ENCODE data around the gene MCF2L. TPM values are rescaled to one million over a fixed set of nuclear protein-coding genes. Genes with fewer than 3 reads are reported as not detected.

The MCF2L gene
- total RNA-seq, 1 donor: 5.8 TPM

DNA sequence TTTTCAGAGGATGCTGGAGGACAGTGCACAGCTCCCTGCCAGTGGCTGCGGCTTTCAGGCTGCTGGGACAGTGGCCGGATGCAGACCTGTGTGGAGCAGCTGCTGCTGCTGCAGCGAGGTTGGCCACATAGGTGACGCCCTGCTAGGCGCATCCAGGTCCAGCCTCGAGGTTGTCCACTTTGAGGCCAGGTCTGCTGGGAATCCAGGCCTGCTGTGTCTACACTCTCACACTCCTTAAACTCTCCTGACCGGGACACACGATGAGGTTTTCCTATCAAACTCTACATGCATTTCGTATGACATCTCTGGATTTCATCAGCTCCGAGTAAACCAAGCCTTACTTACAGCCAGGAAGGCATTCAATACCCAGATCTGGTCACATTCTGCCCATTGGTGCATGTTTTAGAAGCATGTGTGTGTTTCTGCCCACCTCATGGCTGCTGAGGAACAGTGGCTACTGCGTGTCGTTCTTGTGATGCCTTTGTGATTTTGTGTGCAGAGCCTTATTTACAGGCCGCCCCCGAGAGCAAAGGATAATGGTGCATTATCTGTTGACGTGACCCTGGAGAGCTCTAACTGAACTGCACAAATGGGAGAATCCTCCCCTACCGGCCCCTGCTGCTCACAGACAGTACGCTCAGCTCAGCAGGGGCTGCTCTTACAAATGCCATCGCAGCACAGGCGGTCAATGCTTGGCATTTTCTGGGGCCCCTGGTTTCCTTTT is 12.3 kb upstream of the MCF2L start:
- Histone ChIP-seq H3K4me3 (ENCODE audit: low read length) (no peak overlapping the region), H3K27me3 (ENCODE audit: insufficient read depth, low read length) (no peaks in the 10 kb centered on the region), H3K9me3 (ENCODE audit: low read depth, low read length) (no peaks in the 10 kb centered on the region), H3K4me1 (ENCODE audit: insufficient read depth, low read length) (no peaks in the 10 kb centered on the region)

DNA sequence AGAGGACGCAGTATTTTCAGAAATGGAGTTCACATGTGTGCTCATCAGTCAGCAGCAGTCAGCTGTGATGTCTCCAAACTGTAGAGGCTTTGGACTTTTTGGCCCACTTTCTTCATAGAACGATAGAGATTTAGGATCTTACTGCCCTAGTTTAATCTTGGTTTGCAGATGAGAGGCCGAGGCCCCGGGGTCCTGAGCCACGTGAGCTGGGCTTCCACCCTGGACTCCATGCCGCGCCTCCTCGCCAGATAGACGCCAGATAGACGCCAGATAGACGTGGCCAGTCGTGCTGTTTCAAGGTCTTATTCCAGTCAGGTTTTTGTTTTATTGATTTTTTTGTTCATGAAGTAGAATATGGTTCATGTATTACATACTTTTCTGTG is 11.7 kb upstream of the MCF2L start:
- no peaks in the 10 kb centered on the region for H3K4me1 ChIP-seq (ENCODE audit: insufficient read depth, low read length)
- H3K4me3 ChIP-seq (ENCODE audit: low read length): no peak overlapping the region

DNA sequence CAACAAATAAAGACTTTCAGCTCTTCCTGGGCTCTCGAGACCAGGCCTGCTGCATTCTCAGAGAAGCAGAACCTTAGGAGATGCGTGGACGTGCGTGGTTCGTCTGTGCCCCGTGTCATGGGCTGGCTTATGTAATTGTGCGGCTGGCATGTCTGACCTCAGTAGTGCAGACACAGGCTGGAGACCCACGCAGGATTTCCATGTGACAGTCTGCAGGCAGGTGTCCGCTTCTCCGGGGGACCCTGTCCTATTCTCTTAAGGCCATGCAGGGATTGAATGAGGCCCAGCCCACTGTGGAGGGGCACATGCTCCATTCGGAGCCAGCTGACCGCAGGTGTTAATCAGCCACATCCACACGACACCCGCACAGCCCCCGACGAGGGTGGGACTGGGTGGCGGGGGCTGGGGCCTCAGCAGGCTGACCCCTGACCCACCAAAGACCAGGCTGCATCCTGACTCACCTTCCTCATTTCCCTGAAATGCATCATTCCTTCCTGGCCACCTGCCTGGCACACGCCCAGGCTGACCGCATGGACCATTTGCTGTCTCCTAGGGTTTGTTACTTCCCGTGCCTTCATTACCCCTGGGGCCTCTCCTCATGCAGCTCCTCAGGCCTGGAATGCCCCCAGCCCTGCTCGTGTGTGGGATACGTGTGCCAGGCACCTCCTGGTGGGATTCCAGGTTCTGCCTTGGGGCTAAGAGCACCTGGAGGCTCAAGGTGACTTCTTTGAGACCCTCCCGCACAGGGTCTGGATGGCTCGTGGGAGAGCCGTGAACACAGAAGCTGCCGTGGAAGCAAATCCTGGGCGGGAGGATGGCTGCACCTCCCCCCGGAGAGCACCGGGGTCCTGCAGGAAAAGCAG is 10.7 kb upstream of the MCF2L start:
- Histone ChIP-seq H3K4me1 (ENCODE audit: insufficient read depth, low read length) (no peaks in the 10 kb centered on the region), H3K4me3 (ENCODE audit: low read length) (no peak overlapping the region), H3K27me3 (ENCODE audit: insufficient read depth, low read length) (no peaks in the 10 kb centered on the region)

More for the DNA sequence above, 11.7 kb upstream of the MCF2L start:
- no peaks in the 10 kb centered on the region for H3K27me3 ChIP-seq (ENCODE audit: insufficient read depth, low read length)
- no peaks in the 10 kb centered on the region for H3K9me3 ChIP-seq (ENCODE audit: low read depth, low read length)

DNA sequence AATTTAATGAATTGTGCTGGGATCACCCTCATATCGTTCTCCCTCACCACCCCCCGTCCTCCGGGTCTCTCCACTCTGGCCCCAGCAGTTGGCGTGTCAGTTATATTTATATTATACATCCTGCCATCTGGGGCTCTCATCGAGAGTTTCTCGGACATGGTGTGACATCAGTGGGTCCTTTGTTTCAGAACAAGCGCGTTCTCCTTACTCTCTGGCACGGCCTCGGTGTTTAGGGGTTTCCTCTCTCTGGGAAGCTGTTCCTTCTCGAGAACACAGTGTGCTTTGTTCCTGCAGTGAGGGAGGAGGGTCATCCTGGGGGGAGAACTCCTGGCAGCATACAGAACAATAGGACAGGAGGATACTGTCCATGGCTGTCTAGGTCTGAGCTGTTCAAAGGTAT is 9.8 kb upstream of the MCF2L start:
- H3K27me3 ChIP-seq (ENCODE audit: insufficient read depth, low read length): no peaks in the 10 kb centered on the region
- no peak overlapping the region for H3K4me3 ChIP-seq (ENCODE audit: low read length)
- H3K9me3 ChIP-seq (ENCODE audit: low read depth, low read length): no peaks in the 10 kb centered on the region
- H3K4me1 ChIP-seq (ENCODE audit: insufficient read depth, low read length): no peaks in the 10 kb centered on the region

More for the DNA sequence above, 10.7 kb upstream of the MCF2L start:
- H3K9me3 ChIP-seq (ENCODE audit: low read depth, low read length): no peaks in the 10 kb centered on the region

DNA sequence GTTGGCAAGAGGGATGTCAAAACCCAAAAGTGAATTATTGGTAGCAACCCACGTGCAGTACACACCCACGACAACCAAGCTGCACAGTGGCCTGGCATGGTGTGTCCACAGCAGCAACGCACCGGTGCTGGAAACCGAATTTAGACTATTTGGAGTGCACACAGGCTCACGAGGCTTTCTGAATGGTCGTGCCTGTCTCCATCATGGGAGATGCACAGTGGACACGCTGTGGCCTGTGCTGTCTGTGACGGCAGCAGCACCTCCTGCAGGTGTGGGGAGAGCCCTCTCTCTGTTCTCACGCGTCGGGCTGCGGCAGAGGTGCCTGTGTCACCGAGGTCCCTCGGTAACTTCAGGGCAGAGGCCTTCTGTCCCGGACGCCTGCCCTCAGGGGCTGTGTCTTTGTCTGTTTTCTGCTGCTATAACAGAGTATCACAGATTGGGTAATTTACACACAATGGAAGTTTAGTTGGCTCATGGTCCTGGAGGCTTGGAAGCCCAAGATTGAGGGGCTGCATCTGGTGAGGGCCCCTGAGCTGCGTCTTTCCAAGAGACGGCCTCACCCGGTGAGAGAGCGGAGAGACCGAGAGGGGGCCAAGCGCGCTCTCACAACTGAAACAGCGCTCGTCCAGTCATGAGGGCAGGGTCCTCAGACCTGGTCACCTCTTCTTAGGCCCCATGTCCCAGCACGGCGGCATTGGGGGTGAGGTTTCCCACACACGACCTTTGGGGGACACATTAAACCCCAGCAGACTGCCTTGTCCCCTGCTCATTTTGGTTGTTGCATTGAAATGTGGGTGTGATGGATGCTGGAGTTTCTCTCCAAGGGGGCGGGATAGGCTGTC is 9.1 kb upstream of the MCF2L start:
- Histone ChIP-seq H3K27me3 (ENCODE audit: insufficient read depth, low read length) (no peaks in the 10 kb centered on the region), H3K4me3 (ENCODE audit: low read length) (no peak overlapping the region), H3K9me3 (ENCODE audit: low read depth, low read length) (no peaks in the 10 kb centered on the region), H3K4me1 (ENCODE audit: insufficient read depth, low read length) (no peaks in the 10 kb centered on the region)

DNA sequence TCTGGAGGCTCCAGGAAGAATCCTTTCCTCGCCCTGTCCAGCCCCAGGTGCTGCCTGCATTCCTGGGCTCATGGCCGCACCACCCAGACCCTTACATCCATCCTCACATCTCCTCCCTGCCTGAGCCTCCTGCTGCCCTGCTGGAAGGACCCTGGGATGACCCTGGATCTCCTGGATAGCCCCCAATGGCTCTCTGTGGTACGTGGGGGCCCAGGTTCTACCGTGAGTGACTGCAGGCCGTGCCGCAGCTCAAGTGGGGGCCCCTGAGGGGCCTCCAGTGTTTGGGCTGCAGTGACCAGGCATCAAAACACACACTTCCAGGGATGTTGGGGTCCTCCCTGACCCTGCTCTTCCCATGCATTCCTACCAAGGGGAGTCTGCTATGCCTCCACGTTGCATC is 8.3 kb upstream of the MCF2L start:
- no peaks in the 10 kb centered on the region for H3K4me1 ChIP-seq (ENCODE audit: insufficient read depth, low read length)
- no peaks in the 10 kb centered on the region for H3K27me3 ChIP-seq (ENCODE audit: insufficient read depth, low read length)
- no peak overlapping the region for H3K4me3 ChIP-seq (ENCODE audit: low read length)
- no peaks in the 10 kb centered on the region for H3K9me3 ChIP-seq (ENCODE audit: low read depth, low read length)

DNA sequence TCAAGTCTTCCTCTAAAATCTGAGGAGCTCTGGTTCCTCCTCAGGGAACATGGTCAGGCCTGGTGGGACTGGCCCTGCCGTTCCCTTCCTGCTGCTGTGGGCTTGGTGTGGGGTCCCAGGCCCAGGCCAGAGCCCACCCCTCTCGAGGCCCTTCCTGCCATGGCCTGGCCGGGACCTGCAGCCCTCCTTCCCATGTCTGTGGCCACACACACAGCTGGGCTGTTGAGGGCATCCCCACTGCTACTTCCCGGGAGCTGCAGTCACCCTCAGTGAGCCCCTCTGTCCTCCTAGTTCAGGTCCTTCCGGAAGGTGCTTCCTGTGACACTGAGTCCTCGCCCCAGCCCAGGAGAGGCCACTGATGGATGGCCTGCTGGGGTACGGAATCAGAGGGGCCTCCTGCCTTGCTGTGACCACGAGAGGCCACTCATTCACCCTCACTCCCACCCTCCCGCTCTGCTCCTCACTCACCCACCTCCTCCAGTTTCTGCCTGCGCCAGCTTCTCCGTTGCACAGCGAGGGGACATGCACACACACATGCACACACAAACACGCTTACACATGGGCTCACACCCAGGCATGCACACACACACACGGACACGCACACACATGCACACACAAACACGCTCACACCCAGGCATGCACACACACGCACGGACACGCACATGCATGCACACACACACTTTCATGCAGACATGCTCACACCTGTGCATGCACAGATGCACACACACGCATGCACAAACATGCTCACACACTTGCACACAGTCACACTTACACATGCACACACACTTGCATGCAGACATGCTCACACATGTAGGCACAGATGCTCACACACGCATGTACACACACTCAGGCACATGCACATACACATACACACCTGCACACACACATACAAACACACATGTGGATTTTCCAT is 7.3 kb upstream of the MCF2L start:
- Histone ChIP-seq H3K9me3 (ENCODE audit: low read depth, low read length) (no peaks in the 10 kb centered on the region), H3K4me1 (ENCODE audit: insufficient read depth, low read length) (no peaks in the 10 kb centered on the region), H3K27me3 (ENCODE audit: insufficient read depth, low read length) (no peaks in the 10 kb centered on the region), H3K4me3 (ENCODE audit: low read length) (no peak overlapping the region)

DNA sequence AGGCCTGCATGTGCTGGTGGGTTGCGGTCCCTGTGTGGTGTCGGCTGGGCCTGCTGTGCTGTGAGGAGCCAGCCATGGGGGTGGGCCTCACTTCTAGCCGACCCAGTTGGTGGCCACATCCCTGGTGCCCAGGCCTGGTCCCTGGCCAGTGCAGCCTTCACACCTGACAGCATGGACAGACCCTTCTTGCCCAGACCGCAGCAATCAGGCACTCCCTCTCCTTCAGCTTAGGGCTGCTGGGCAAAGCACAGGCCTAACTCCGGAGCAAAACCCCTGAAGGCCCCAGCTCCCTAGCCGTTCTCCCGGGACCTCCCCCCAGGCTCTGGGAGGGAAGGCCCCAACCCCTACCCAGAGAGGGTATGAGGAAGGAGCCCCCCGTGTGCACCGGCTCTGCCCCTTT is 6.6 kb upstream of the MCF2L start:
- no peak overlapping the region for H3K4me3 ChIP-seq (ENCODE audit: low read length)
- H3K4me1 ChIP-seq (ENCODE audit: insufficient read depth, low read length): no peaks in the 10 kb centered on the region
- no peaks in the 10 kb centered on the region for H3K27me3 ChIP-seq (ENCODE audit: insufficient read depth, low read length)
- no peaks in the 10 kb centered on the region for H3K9me3 ChIP-seq (ENCODE audit: low read depth, low read length)

DNA sequence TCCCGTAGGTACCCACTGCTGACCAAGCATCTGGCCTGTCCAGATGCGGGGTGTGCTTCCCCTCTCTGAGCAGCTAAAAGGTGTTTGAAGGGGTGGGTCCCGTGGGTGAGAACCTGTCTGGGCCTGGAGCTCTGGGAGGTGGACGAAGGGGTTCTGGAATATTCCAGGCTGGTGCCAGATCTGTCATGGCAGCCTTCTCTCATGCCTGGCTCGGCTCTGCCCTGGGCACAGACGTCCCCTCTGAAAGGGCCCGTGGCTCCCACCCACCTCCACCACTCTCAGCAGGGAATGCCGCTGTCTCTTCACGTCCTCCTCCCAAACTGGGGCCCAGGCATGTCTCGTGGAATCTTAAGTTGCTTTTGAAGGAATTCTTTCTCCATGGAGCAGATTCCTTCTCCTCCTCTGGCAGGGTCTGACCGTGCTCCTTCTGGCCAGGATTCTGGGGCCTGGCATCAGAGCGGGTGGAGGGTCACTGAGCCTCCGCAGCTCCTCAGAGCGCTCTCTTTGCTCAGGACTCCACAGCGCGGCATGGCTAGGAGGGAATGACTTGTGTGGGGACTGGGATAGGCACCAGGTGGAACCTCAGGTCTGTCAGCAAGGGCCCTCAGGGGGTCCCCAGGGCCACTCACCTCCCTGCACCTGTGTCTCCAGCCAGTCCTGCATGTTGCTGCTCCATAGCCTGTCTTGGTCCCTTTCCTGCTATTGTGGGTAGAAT is 5.9 kb upstream of the MCF2L start:
- no peaks in the 10 kb centered on the region for H3K27me3 ChIP-seq (ENCODE audit: insufficient read depth, low read length)
- no peaks in the 10 kb centered on the region for H3K9me3 ChIP-seq (ENCODE audit: low read depth, low read length)
- H3K4me3 ChIP-seq (ENCODE audit: low read length): no peak overlapping the region
- H3K4me1 ChIP-seq (ENCODE audit: insufficient read depth, low read length): no peaks in the 10 kb centered on the region

DNA sequence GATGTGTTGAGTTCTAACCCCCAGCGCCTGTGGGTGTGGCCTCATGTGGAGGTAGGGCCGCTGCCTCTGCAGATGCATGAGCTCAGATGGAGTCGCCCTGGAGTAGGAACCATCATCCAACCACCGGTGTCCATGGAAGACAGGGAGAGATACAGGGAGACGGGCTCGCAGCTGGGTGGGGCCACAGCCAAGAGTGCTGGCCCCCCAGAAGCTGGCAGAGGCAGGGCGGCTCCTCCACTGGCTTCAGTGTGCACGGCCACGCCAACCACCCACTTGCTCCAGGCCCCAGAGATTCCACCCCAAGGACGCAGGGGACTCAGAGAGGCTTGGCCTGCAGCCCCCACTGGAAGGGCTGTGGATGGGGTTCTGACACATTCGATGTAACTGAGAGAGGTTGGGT is 5.4 kb upstream of the MCF2L start:
- H3K27me3 ChIP-seq (ENCODE audit: insufficient read depth, low read length): no peaks in the 10 kb centered on the region

DNA sequence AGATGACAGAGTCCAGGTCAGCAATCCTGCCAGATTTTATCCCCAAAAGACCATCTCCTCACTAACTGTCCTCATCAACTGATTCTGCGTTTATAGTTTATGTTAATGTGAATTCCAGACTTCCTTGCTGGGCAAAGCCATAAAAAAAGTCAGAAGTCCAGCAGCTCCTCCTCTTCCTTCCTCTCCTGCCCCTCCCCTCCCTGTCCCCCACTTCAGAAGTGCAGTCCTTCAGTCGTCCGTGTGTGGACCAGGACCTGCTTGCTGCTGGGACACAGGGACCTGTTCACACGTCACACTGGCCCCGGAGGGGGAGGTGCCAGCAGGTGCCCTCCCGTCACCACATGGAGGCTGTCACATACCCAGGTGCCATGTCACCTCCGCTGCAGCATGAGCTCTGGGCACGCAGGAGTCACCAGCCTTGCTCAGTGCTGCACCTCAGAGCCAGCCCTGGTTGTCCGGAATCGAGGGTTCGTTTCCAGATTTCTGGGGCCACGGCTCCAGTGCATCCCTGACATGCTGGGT is 4.0 kb upstream of the MCF2L start:
- no peak overlapping the region for H3K4me3 ChIP-seq (ENCODE audit: low read length)
- peaks cover 8% of the 10 kb centered on the region for H3K27me3 ChIP-seq (ENCODE audit: insufficient read depth, low read length)
- H3K4me1 ChIP-seq (ENCODE audit: insufficient read depth, low read length): peaks cover 4% of the 10 kb centered on the region
- no peaks in the 10 kb centered on the region for H3K9me3 ChIP-seq (ENCODE audit: low read depth, low read length)

More for the DNA sequence above, 5.4 kb upstream of the MCF2L start:
- Histone ChIP-seq H3K4me1 (ENCODE audit: insufficient read depth, low read length) (no peaks in the 10 kb centered on the region), H3K4me3 (ENCODE audit: low read length) (no peak overlapping the region), H3K9me3 (ENCODE audit: low read depth, low read length) (no peaks in the 10 kb centered on the region)

DNA sequence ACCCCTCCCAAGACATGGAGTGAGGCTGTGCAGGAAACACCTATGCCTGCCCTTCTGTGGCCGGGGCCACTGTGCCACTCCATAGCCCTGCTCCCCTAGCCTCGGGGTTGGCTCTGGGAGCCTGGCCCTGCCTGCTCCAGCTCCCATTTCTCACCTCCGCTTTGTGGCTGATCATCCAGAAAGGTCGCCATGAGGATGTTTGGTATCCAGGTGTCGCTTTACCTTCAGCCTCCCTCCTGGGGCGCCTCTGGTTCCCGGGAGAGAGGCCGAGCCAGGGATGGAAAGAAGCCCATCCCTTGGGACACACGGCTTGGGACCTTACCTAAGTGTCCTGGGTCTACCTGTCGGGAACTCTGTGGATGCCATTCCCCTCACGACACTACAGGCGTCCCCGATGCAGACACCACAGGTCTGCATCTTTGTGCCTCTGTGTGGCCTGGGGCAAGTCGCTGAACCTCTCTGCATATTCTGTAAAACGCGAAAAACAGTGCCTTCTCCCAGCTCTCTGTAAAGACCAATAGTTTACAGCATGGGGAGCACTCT is 3.4 kb upstream of the MCF2L start:
- Histone ChIP-seq H3K4me1 (ENCODE audit: insufficient read depth, low read length) (peaks cover 4% of the 10 kb centered on the region), H3K27me3 (ENCODE audit: insufficient read depth, low read length) (peaks cover 13% of the 10 kb centered on the region), H3K9me3 (ENCODE audit: low read depth, low read length) (no peaks in the 10 kb centered on the region), H3K4me3 (ENCODE audit: low read length) (no peak overlapping the region)

DNA sequence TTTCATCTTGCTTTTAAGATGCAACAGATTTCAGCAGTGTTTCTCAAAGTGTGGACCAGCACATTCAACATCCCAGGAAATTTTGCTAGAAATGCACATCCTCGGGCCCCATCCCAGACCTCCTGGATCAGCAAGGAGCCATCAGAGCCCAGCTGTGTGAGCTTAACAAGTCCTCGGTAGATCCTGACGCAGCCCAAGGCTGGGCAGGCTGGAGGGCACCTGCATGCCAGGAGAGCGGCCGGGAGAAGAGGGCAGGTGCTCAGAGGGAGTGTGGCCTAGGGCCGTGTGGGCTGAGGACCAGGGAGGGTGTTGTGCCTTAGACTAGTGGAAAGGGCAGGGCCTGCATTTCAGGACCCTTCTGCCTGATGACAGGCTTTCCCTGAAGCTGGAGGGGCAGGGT is 2.2 kb upstream of the MCF2L start:
- H3K9me3 ChIP-seq (ENCODE audit: low read depth, low read length): no peaks in the 10 kb centered on the region
- peaks cover 4% of the 10 kb centered on the region for H3K4me1 ChIP-seq (ENCODE audit: insufficient read depth, low read length)
- H3K27me3 ChIP-seq (ENCODE audit: insufficient read depth, low read length): peaks cover 19% of the 10 kb centered on the region
- H3K4me3 ChIP-seq (ENCODE audit: low read length): no peak overlapping the region

Measured in mononuclear cell (primary cell).